Activated CD8-positive, alpha-beta memory T cell treated with anti-CD3 and anti-CD28 coated beads, Interleukin-2, amount 10 ng/mL, durations not matched to agents 7 days and 5 days (primary cell): ENCODE measurements around the gene C14orf132. TPM values are rescaled to one million over a fixed set of nuclear protein-coding genes. Genes with fewer than 3 reads are reported as not detected.

Experiments
- ATAC-seq: fragments of 150-1000 bp; cut with Tn5 transposase; one replicate; pipeline ENCODE4 v1.10.0; 2021; ENCODE audit warnings: moderate library complexity
- CTCF ChIA-PET: fragments of 350-600 bp; sonication (Branson Sonifier 250); formaldehyde crosslinking; loops from one replicate; lab custom pipeline; 2021; ENCODE audit warnings: antibody characterized with exemption; lab: Charles Lee
- DNase-seq: peaks from one replicate; pipeline ENCODE4 v3.0.0-alpha.2; 2020
- H3K27ac Mint-ChIP-seq: one replicate; pipeline ENCODE4 v1.8.0; 2021; ENCODE audit warnings: mild to moderate bottlenecking, mixed read lengths
- H3K27me3 Mint-ChIP-seq: one replicate; pipeline ENCODE4 v1.8.0; 2021; ENCODE audit warnings: mixed read lengths
- H3K36me3 Mint-ChIP-seq: one replicate; pipeline ENCODE4 v1.8.0; 2021; ENCODE audit warnings: mild to moderate bottlenecking, mixed read lengths
- H3K4me1 Mint-ChIP-seq: one replicate; pipeline ENCODE4 v1.8.0; 2021; ENCODE audit warnings: mixed read lengths
- H3K4me3 Mint-ChIP-seq: one replicate; pipeline ENCODE4 v1.8.0; 2021; ENCODE audit warnings: mild to moderate bottlenecking, moderate library complexity, mixed read lengths
- H3K9me3 Mint-ChIP-seq: one replicate; pipeline ENCODE4 v1.8.0; 2022; ENCODE audit warnings: low read depth, mixed read lengths
- total RNA-seq, 2 experiments: library from RNA; stranded (reverse); gene quantifications; one replicate each; pipeline ENCODE4 v1.2.3, GENCODE V29; 2021

C14orf132 gene
- total RNA-seq, 2 experiments from 2014 or later = 0.20 to 0.33 TPM

DNA sequence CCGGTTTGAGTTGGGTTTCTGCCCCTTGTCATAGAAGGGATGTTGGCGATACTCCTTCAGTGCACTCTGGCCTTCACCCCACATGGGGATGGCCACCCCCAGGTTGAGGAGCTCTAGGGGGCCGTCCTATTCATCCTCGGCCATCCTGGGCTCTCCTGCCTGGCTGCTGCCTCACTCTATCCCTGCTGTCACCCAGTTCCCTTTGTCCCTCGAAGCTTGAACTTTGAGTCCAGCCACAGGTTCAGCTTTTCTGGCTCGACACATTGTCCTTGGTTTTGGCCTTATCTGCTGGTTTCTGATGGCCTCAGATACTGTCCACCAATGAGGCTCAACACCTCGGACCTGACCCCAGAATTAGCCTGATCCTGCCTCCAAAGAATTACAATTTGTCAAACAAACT lies 58.6 kb downstream of the C14orf132 start:
- ATAC-seq = no peak
- CTCF ChIA-PET = no interaction called here

DNA sequence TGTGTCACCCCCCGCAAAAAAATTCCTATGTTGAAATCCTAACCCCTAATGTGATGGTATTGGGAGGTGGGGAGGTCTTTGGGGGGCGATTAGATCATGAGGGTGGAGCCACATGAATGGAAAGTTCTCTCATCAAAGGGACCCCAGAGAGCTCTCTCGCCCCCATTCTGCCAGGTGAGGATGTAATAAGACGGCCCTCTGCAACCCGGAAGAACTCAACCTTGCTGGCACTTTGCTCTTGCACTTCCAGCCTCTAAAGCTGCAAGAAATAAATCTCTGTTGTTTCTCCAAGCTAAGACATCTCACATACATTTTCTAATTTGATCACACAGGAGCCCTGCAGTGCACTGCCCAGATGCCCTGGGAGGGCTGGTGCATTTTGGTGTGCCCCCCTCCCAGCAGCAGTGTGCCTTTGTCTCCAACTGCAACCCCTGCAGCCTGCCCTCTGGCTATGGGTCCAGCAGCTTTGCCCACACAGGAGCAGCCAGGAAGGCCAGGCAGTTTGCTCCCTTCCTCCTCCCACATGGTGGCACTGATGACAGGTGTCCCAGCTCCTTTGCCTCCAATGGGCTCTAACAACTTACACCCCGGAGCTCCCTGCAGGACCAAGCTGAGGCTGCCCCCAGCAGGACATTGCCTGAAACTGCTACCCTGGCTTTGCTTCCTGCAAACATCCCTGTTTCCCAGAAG lies 59.3 kb downstream of the C14orf132 start:
- no peak for DNase-seq
- H3K27ac Mint-ChIP-seq = no peak overlapping the region
- no peaks in the 10 kb centered on the region for H3K9me3 Mint-ChIP-seq
- CTCF ChIA-PET = interaction anchor here (1.3 kb wide), 1 partner anchor 177 kb away, joined by 3 read pairs; no protein-coding TSS in a partner anchor
- H3K27me3 Mint-ChIP-seq = peaks cover 2% of the 10 kb centered on the region
- no peaks in the 10 kb centered on the region for H3K36me3 Mint-ChIP-seq
- no peak overlapping the region for H3K4me3 Mint-ChIP-seq
- H3K4me1 Mint-ChIP-seq = no peaks in the 10 kb centered on the region
- no peak for ATAC-seq

More for the DNA sequence above, 58.6 kb downstream of the C14orf132 start:
- peaks cover 2% of the 10 kb centered on the region for H3K27me3 Mint-ChIP-seq
- DNase-seq = no peak
- no peak overlapping the region for H3K27ac Mint-ChIP-seq
- no peak overlapping the region for H3K4me3 Mint-ChIP-seq
- H3K9me3 Mint-ChIP-seq = no peaks in the 10 kb centered on the region
- H3K4me1 Mint-ChIP-seq = no peaks in the 10 kb centered on the region
- no peaks in the 10 kb centered on the region for H3K36me3 Mint-ChIP-seq

DNA sequence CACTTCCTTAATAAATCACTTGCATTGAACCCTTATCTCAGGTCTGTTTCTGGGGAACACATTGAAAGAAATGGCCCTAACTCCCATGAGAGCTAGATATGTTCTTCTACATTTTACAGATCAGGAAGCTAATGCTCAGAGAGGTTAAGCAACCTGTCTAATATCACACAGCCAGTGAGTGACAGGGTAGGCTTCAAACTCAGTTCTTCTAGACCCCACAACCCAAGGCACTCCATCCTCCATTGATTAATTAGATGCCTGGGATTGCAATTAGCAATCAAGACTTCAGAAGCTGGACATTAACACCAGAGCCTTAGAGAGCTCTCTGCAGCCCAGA lies 59.8 kb downstream of the C14orf132 start:
- CTCF ChIA-PET = interaction anchor here (1.3 kb wide), 1 partner anchor 176 kb away, joined by 3 read pairs; no protein-coding TSS in a partner anchor
- no peak overlapping the region for H3K27ac Mint-ChIP-seq

DNA sequence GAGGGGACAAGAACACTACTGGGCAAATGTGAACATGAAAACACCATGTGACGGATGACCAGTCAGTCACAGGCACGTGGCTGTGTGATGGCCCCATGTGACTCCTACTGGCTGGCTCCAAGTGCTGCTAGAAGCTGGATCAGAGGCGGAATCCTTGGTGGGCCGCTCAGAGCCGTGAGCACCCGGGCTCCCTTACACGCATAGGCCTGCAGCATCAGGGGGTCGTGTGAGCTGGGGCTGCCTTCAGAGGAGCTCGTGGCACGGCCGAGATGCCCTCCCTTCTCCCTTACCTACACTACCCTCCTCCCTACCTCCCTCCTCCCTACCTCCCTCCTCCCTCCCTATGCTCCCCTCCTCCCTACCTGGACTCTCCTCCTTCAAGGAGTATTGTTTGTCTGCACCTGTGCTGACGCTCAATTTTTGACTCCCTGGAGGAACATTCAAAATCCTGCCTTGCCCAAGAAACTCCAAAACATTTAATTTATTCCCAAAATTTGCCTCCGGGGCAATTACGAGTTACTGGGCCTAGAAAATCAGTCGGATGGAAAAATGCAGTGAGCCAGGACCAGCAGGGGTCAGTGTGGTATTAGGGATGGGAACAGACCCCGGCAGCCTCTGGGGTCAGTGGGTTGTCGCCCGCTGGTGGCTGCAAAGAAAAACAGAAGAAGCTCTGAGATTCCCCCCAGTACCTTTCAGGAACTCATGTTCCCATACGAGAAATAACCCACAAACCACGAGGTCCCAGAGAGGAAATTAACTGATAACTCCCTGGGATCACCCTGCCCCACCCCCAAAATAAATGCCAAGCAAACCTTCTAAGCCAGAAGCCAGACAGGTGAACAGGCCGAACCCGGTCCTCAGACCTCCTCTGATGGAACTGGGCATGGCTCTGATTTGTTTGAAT lies 61.3 kb downstream of the C14orf132 start:
- H3K4me1 Mint-ChIP-seq = no peaks in the 10 kb centered on the region
- H3K9me3 Mint-ChIP-seq = no peaks in the 10 kb centered on the region
- CTCF ChIA-PET = interaction anchor here (0.7 to 1.4 kb wide), 3 partner anchors 175 to 324 kb away, joined by 3 read pairs; no protein-coding TSS in a partner anchor
- peak; percentile 52 for DNase-seq
- no peaks in the 10 kb centered on the region for H3K36me3 Mint-ChIP-seq
- no peaks in the 10 kb centered on the region for H3K27me3 Mint-ChIP-seq
- H3K27ac Mint-ChIP-seq = no peak overlapping the region
- no peak for ATAC-seq
- H3K4me3 Mint-ChIP-seq = no peak overlapping the region

More for the DNA sequence above, 59.8 kb downstream of the C14orf132 start:
- no peaks in the 10 kb centered on the region for H3K4me1 Mint-ChIP-seq
- H3K4me3 Mint-ChIP-seq = no peak overlapping the region
- no peaks in the 10 kb centered on the region for H3K9me3 Mint-ChIP-seq
- no peak for ATAC-seq
- DNase-seq = no peak
- H3K27me3 Mint-ChIP-seq = no peaks in the 10 kb centered on the region
- H3K36me3 Mint-ChIP-seq = no peaks in the 10 kb centered on the region

DNA sequence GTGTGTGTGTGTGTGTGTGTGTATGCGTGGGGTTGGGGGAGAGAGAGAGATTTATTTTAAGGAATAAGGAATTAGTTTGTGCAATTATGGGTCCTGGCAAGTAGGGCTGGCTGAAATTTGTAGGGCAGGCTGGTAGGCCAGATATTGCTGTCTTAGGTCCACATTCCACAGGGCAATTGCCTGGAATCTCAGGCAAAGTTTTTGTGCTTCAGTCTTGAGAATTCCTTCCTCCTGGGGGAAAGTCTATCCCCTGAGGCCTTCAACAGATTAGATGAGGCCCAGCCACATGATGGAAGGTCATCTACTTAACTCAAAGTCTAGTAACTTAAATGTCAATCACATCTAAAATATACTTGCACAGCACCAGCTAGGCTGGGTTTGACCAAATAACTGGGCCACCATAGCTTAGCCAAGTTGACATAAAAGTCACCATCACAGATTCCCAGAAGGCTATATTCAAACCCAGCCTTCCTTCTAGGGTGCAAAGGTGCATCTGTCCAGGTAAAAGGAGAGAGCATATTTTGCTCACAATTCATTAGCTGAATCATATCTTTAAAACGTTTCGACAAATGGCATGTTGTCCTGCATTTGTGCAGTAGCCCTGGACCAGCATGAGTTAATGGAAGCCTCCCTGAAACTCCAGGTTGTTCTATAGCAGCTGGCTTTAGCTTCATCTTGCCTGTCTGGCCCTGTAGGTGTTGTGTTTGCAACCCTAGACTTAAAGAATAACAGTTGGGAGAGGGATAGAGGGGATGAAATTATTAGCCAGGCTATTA lies 63.1 kb downstream of the C14orf132 start:
- Mint-ChIP-seq H3K4me1 (no peaks in the 10 kb centered on the region), H3K27ac (no peak overlapping the region), H3K27me3 (no peaks in the 10 kb centered on the region), H3K9me3 (no peaks in the 10 kb centered on the region), H3K36me3 (no peaks in the 10 kb centered on the region), H3K4me3 (no peak overlapping the region)
- DNase-seq = no peak
- CTCF ChIA-PET = no interaction called here
- ATAC-seq = no peak

DNA sequence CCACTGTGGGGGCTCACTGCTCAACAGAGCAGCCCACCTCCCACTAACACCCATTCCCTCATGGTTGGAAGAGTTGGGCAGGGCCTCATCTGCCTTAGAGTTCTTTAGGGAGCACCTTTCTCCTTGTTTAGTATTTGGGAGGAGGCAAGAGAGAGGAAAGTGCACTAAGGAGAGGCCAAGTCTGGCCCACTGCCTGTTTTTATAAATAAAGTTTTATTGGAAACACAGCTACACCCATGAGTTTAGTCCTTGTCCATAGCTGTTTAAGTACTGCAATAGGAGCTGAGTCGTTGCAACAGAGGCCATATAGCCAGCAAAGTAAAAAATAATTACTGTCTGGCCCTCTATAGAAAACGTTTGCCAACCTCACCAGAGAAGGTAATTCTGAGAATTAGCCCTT lies 63.9 kb downstream of the C14orf132 start:
- H3K27me3 Mint-ChIP-seq = no peaks in the 10 kb centered on the region
- no peaks in the 10 kb centered on the region for H3K4me1 Mint-ChIP-seq
- H3K36me3 Mint-ChIP-seq = no peaks in the 10 kb centered on the region
- no peaks in the 10 kb centered on the region for H3K9me3 Mint-ChIP-seq
- CTCF ChIA-PET = no interaction called here
- DNase-seq (no peak), ATAC-seq (no peak)
- no peak overlapping the region for H3K4me3 Mint-ChIP-seq
- no peak overlapping the region for H3K27ac Mint-ChIP-seq

DNA sequence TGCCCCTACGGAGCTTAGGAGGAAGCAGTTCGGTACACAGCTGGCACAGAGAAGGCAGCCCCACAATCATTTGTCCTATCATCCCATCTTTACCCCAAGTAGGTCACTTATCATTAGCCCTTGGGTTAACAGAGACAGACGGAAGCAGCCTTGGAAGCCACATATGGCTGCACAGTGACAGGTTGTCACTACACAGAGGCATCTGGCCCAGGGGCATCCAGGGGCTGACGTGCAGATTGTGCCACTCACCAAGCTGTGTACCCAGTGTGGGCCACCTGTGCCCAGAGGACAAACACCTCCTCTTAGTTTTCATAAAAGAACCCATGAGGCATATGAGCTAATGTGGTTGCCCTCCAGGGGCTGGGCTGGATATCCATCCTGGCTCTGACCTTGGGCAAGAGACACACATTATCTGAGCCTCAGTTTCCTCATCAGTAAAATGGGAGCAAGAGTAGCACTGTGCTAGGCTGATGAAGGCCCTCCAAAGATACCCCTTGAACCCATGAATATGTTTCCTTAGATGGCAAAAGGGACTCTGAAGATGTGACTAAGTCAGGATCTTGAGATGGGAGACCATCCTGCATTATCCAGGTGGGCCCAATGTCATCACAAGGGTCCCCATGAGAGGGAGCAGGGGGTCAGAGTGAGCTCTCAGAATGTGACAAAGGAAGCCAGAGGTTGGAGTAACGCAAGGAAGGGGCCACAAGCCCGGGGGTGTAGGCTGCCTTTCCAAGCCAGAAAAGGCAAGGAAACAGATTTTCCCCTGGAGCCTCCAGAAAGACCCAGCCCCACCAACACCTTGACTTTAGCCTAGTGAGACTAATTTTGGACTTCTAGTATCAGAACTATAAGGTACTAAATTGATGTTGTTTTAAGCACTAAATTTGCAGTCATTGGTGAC lies 64.6 kb downstream of the C14orf132 start:
- H3K9me3 Mint-ChIP-seq = no peaks in the 10 kb centered on the region
- DNase-seq = no peak
- ATAC-seq = no peak
- CTCF ChIA-PET = no interaction called here
- no peaks in the 10 kb centered on the region for H3K4me1 Mint-ChIP-seq
- no peaks in the 10 kb centered on the region for H3K27me3 Mint-ChIP-seq
- no peaks in the 10 kb centered on the region for H3K36me3 Mint-ChIP-seq
- H3K4me3 Mint-ChIP-seq = no peak overlapping the region
- H3K27ac Mint-ChIP-seq = no peak overlapping the region

DNA sequence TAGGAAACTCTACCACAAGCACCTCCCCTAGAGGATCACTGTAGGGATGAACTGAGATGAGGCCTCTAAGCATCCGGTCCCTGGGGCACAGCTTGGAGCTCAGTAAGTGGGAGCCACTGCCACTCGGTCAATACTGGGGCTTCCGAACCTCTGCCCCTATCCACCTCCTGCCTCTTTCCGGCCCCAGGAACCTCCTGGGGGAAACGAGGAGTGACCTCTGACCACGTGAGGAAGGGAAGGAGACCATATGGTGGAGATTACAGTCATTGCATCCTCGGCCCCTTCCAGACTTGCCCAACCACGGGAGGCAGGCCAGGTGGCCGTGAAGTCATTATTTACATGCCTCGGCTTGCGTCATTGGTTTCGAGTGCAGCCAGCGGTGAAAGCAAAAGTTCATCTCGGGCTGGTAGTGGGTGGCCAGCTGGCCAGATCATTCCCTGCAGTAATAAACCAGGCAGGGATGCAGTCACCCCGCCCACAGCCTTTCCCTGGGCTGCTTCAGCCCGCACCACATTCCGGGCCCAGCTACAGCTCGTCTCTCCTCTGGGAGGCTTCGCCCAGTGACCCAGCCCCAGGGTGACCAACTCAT lies 65.4 kb downstream of the C14orf132 start:
- H3K9me3 Mint-ChIP-seq = no peaks in the 10 kb centered on the region
- no peak for ATAC-seq
- no peak overlapping the region for H3K4me3 Mint-ChIP-seq
- H3K27me3 Mint-ChIP-seq = no peaks in the 10 kb centered on the region
- no peaks in the 10 kb centered on the region for H3K4me1 Mint-ChIP-seq
- no peak for DNase-seq
- no peaks in the 10 kb centered on the region for H3K36me3 Mint-ChIP-seq
- CTCF ChIA-PET = no interaction called here
- no peak overlapping the region for H3K27ac Mint-ChIP-seq

DNA sequence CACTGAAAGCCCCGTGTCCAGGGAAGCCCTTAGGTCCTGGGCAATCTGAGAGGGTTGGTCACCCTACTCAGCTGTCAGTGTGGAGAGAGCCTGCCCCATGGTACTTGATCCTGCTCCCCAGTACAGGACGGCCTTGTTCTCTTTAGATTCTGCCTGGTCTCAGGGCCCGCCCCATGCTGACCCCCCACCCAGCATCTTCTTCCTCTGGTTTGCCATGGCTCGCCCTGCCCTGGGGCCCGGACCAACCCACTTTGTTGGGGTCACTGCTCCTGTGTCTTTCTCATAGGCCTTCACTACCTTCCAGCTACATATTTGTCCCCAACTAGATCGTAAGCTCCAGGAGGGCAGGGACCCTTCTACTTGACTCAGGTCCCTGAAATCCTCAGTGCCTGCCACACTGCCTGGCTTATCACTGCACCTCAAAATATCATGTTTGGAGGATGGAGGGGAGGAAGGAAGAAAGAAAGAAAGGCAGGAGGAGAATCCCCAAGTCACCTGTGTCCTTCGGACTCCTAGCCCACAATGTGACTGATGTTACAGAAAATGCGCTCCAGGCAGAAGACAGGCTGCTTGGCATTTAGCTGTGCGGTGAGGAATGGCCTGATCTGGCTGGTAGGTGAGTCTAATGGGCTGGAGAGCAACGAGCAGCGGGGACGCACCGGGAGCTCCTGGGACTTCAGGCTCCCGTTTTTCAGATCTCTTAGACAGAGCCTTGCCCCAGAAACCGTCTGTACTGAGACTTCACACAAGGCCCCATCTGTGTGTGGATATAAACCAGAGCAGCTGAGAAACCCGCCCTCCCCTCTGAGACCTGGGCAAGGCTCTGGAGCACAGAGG lies 66.1 kb downstream of the C14orf132 start:
- CTCF ChIA-PET = no interaction called here
- no peaks in the 10 kb centered on the region for H3K9me3 Mint-ChIP-seq
- DNase-seq (no peak), ATAC-seq (no peak)
- no peaks in the 10 kb centered on the region for H3K36me3 Mint-ChIP-seq
- no peaks in the 10 kb centered on the region for H3K4me1 Mint-ChIP-seq
- H3K27me3 Mint-ChIP-seq = no peaks in the 10 kb centered on the region
- no peak overlapping the region for H3K4me3 Mint-ChIP-seq
- no peak overlapping the region for H3K27ac Mint-ChIP-seq

DNA sequence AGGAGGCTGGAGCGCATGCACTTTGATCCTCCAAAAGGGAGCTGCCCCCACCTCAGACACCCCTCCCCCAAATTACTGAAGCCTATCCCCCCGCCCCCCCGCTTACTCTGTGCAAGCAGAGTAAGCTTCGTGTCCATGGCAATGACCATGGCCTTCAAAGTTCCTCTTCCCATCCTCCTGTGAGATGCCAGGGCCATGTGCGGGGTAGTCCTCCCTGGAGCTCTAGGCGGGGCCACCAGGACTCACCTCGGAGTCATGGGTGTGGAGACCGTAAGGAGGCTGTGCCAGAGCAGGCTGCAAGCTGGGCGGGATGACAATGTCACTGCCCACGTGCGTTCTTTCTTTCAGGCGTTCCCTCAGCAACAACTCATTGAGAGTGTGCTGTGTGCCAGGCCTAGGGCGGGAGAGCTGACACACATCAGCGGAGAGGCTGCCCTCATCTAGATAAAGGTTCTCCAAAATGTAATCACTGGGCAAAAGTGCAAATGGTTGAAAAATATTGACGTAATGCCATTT lies 66.8 kb downstream of the C14orf132 start:
- Mint-ChIP-seq H3K4me1 (no peaks in the 10 kb centered on the region), H3K4me3 (no peak overlapping the region), H3K27ac (no peak overlapping the region), H3K27me3 (no peaks in the 10 kb centered on the region), H3K9me3 (no peaks in the 10 kb centered on the region), H3K36me3 (no peaks in the 10 kb centered on the region)
- DNase-seq (no peak), ATAC-seq (no peak)
- CTCF ChIA-PET = no interaction called here

DNA sequence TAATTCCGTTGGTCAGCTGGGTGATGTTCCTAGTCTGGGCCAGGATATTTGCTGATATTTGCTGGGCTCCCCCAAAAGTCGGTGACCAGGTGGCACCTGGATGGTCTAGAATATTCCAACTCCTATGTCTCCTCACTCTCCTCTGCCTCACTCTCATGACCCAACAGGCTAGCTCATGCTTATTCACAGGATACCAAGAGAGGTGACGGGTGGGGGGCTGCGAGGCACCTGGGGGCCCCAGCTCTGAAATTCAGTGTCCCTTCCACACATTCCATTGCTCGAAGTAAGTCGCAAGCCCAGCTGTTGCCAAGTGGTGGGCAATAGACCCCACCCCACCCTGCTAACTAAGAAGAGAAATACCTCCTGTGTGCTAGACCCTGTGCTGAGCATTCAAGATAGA lies 67.7 kb downstream of the C14orf132 start:
- Mint-ChIP-seq H3K9me3 (no peaks in the 10 kb centered on the region), H3K4me3 (no peak overlapping the region), H3K27ac (no peak overlapping the region), H3K27me3 (no peaks in the 10 kb centered on the region), H3K4me1 (no peaks in the 10 kb centered on the region), H3K36me3 (no peaks in the 10 kb centered on the region)
- ATAC-seq = no peak
- CTCF ChIA-PET = no interaction called here
- no peak for DNase-seq
